GM06990 (cell line): Measurements from ENCODE around the gene SNN.

Source experiments
- DNase-seq: peaks from one replicate; pipeline ENCODE4 v3.0.0-alpha.2; 2011; ENCODE audit not compliant: insufficient read length; ENCODE audit errors: extremely low read depth
- H3K27me3 ChIP-seq: replicated peaks from 2 replicates; pipeline ENCODE4 v1.6.0; 2011; ENCODE audit warnings: low read length; ENCODE audit not compliant: control insufficient read depth, insufficient read depth
- H3K36me3 ChIP-seq: 2 replicates; pipeline ENCODE4 v1.5.1; 2011; ENCODE audit warnings: low read length; ENCODE audit not compliant: control insufficient read depth, insufficient read depth
- H3K4me3 ChIP-seq: replicated peaks from 2 replicates; pipeline ENCODE4 v1.5.1; 2011; ENCODE audit warnings: low read depth, mild to moderate bottlenecking, control low read depth, low read length
- CTCF ChIP-seq: IDR thresholded peaks from 2 replicates; pipeline ENCODE4 v1.5.1; 2011; ENCODE audit warnings: low read length, control low read depth, mild to moderate bottlenecking, inconsistent platforms; ENCODE audit not compliant: insufficient read depth, poor library complexity, severe bottlenecking

The SNN gene

GRCh38 chr16:11699234-11699894 lies 31.1 kb downstream of the SNN start:
- no peak for DNase-seq
- no peak for TF ChIP-seq CTCF
- H3K4me3 ChIP-seq = no peak overlapping the region
- H3K27me3 ChIP-seq = no peaks in the 10 kb centered on the region
- peaks cover 45% of the 10 kb centered on the region for H3K36me3 ChIP-seq

- Histone ChIP-seq H3K27me3 (no peaks in the 10 kb centered on the region), H3K36me3 (peaks cover 38% of the 10 kb centered on the region), H3K4me3 (no peak overlapping the region)
- DNase-seq = no peak
- TF ChIP-seq CTCF = no peak
Measured at GRCh38 chr16:11700264-11701029, 32.2 kb downstream of the SNN start.

GRCh38 chr16:11705311-11706025 lies 37.2 kb downstream of the SNN start:
- Histone ChIP-seq H3K4me3 (no peak overlapping the region), H3K36me3 (peaks cover 16% of the 10 kb centered on the region), H3K27me3 (no peaks in the 10 kb centered on the region)
- no peak for DNase-seq
- no peak for TF ChIP-seq CTCF

GRCh38 chr16:11706180-11706742 lies 38.0 kb downstream of the SNN start:
- Histone ChIP-seq H3K36me3 (peaks cover 15% of the 10 kb centered on the region), H3K4me3 (no peak overlapping the region), H3K27me3 (no peaks in the 10 kb centered on the region)
- DNase-seq = no peak
- no peak for TF ChIP-seq CTCF

GRCh38 chr16:11707679-11708197 lies 39.5 kb downstream of the SNN start:
- TF ChIP-seq CTCF = no peak
- no peak overlapping the region for H3K4me3 ChIP-seq

More at GRCh38 chr16:11707679-11708197, 39.5 kb downstream of the SNN start:
- no peak for DNase-seq
- Histone ChIP-seq H3K36me3 (peaks cover 19% of the 10 kb centered on the region), H3K27me3 (no peaks in the 10 kb centered on the region)
